Effector CD4-positive, alpha-beta T cell (primary cell): ENCODE results near the gene CYTH4.

ENCODE experiments used
- DNase-seq: peaks from one replicate; pipeline ENCODE4 v3.0.0-alpha.2; 2020

The CYTH4 gene

DNA sequence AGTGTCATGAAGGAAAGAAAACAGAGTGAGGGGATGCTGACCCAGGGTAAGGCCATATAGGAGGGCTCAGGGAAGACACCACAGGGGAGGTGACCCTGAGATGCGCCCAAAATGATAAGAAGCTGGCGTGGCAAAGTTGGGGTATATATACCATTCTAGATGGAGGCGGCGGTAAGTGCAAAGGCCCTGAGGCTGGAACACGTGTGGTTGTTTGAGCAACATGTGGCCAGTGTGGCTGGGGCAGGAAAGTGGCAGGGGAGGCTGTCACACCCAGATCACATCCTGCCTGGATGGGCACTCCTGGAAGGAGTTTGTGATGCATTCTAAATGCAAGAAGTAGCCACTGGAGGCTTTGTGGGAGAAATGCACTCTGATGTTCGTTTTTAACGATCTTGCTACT, 70.2 kb downstream of the CYTH4 start:
- no peak for DNase-seq

DNA sequence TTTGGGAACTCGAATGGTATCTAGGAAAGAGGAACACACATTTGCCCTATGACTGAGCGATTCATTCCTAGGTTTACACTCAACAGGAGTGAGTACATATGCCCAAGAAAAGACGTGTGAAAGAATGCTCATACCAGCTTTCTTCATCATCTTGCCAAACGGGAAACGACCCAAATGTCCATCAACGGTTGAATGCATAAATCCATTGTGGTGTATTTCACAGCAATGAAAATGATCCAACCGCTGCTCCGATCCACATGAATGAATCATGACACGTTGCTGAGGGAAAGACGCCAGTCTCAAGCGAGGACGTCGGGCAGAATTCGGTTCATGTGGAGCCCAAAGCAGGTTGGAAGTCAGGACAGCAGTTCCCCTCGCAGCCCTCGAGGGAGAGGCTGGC, 71.5 kb downstream of the CYTH4 start:
- DNase-seq: no peak

DNA sequence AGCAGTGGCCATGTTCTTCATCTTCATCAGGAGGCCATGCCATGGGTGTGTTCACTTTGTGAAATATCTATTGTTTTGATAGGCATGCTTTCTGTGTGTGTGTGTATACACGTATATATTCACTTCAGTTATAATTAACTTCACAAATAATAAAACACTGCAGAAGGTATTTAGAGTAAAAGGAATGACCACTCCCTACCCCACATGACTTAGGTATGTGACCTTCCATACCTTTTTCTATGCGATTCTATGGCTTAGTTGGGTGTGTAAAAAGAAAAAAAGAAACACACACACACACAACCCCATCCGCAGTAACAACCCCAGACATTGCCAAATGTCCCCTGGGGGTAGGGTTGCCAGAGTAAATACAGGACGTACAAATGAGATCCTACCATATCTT, 72.0 kb downstream of the CYTH4 start:
- DNase-seq: no peak

DNA sequence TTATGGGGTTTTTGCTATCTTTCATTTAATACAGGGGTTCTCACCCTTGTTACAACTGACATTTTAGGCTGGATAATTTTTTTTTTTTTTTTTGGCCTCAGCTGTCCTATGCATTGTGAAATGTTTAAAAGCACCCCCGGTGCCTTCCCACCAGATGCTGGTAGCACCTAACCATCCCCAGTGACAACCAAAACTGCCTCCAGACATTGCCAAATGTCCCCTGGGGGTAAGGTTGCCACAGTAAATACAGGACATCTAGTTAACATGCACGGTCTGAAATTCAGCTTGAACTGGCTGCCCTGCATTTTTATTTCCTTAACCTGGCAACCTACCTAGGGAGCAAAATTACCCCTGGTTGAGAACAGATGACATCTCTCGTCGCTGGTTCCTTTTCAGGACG, 72.4 kb downstream of the CYTH4 start:
- DNase-seq: no peak

DNA sequence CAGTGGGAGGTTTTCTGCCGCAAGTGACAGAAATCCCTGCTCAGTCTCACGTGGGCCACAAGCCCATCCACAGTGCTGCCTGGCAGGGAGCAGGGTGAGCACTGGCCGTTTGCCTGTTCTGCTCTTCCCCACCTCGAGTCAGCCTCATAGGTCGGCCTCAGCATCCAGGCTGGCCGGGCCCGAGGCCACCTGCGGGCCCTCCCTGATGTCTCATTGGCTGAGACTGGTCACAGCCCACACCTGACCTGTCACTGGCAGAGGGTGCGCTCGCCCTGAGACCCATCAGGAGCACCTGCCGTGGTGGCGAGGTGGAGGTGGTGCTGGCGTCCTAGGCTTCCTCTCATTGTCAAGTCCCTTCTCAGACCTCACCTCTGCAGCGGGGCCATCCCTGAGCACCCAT, 72.9 kb downstream of the CYTH4 start:
- no peak for DNase-seq

DNA sequence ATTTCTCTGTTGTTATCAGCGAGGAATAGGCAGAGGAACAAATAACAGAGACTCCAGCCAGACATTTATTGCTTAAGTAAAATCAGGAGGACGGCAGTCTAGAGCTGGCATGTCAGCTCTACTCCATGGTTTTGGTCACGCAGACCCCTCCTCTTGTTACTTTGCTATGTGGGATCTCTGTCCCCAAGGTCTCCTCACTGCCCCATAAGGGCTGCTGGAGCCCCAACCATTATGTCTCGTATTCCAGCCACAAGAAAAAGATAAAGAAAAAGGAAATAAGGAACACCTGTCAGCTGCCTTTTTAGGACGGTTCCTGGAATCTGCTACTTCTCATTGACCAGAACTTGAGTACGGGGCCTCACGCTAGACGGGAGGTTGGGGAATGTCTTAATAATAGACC, 74.6 kb downstream of the CYTH4 start:
- no peak for DNase-seq

DNA sequence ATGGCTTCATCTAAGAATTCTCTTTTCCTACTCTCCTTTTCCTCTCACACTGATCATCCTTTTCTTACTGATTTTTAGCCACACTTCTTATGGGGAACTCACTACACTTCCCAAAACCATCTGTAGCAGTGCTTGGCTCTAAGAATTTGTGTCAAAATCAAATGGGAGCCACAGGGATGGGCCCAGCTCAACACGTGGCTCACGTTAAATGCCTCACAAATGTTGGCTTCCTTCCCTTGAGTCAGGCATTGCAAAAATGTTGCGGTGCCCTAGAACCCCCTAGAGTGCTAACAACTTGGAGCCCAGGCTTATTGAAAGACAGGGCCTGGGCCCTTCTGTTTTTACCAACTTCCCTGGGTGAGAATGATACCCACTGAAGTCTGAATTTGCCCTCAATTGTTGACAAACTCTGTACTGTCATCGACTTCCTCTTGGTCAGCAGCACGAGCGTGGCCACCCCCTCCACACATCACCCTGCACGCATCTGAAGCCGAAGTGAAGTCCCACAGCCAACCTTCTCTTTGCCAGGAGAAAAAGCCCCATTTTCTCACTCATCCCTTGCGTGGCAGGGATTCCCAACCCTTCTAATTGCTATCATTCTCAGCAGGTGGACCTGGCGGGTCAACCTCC, 75.3 kb downstream of the CYTH4 start:
- DNase-seq: no peak

DNA sequence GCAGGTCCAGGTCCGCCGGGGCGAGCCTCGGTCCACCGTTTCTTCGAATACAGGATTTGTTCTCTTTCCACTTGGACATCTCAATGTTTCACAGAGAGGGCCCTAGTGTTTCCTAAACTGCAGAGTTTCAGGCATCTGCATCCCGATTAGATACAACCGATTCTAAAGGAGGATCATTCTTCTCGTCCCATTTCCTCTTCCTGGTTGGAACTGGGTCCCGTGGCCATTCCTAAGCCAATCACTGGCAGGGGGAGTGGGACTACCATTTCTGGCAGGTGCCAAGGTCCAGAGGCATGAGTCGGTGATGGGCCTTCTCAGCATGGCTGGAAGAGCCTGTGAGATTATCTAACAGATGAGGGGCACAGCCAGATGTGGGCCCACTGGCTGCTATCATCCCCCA, 76.1 kb downstream of the CYTH4 start:
- DNase-seq: no peak

DNA sequence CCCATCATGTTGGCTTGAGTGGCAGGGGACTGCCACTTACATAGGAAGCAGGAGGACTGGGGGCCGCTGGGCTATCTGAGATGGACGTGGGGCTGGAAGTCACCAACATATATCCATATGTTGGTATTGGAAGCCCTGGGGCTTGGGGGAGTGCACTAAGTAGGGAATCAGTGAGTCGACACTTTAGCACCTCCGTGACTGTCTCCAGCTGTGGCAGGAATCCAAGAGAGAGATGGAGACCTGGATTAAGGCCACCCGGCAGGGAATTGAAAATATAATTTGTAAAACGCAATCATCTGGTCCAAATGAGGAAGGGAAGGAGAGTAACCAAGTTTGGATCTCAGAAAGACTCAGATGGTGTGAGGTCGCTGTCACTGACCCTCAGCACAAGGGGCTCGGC, 76.6 kb downstream of the CYTH4 start:
- no peak for DNase-seq

DNA sequence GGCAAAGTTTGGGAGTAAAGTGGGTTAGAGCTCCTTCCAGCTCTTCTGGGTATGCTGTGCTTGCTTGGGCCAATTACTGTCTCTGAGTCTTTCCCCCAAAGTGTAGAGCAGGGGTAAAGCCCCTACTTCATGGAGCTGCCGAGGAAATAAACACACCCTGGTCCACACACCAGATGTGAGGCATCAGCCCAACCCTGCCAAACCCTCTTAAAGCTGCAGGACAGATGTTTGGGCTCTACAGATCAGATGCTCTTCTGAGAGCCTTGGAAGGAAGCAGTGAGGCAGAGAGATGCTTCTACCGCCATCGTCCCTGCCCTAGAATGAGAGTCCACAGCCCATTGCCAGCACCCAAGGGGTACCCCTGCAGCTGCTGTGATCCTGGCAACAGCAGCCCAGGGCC, 80.3 kb downstream of the CYTH4 start:
- DNase-seq: no peak

DNA sequence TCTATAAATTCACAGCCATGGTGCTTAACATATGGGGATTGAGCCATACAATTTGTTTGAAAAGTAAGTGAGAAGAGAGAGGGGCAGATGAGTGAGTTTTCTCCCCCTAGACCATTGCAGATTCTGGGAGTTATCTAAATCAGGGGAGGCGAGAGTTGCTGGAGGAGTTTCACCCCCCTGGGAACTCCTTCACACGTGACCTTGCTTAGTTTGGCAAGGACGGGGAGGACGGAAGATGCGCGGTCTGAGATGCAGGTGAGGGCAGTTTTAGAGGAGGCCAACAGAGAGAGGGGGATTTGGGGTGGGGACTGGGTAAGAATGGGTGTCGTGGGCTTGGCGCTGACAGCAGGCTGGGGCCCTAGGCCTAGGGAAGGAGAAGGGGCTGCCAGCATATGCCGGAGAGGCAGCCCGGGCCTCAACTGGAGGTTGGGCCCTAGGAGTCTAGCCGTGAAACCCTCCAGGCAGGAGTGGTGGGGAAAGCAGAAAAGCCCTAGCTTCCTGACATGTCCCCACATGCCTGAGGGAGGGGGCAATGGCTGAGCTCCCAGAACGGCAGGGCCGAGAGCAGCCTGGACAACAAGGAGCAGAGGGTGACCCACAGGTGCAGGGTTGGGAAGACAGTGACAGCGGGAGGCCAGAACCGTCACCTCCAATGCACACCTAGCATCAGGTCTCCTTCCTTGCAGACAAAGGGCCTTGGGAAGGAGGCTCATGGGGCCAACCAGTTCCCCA, 81.1 kb downstream of the CYTH4 start:
- DNase-seq: no peak
